Central memory CD8-positive, alpha-beta T cell (primary cell): ENCODE data around the gene SH3BP1.
A peak's percentile ranks its signal among the peaks of the same experiment; 100 is the strongest.
"Not testable (repeated sequence)": the region's sequence is repeated elsewhere in the genome, so short reads cannot be mapped to it uniquely, and the experiment has no call there.

Experiments
- ATAC-seq: fragments of 150-1000 bp; cut with Tn5 transposase; replicated peaks from 2 replicates; pipeline ENCODE4 v1.10.0; 2022; ENCODE audit warnings: mild to moderate bottlenecking, moderate FRiP score, moderate number of reproducible peaks; ENCODE audit not compliant: poor library complexity, severe bottlenecking; ENCODE audit errors: extremely low read depth
- DNase-seq, 2 donors: peaks; one replicate each; pipeline ENCODE4 v3.0.0; 2021; ENCODE audit warnings: low spot score in 2 of 2
- H3K27ac Mint-ChIP-seq: one replicate; pipeline ENCODE4 v1.8.0; 2022; ENCODE audit warnings: low read depth, mild to moderate bottlenecking, moderate library complexity, mixed read lengths
- H3K27me3 Mint-ChIP-seq: one replicate; pipeline ENCODE4 v1.8.0; 2022; ENCODE audit warnings: mixed read lengths
- H3K36me3 Mint-ChIP-seq: one replicate; pipeline ENCODE4 v1.8.0; 2022; ENCODE audit warnings: mild to moderate bottlenecking, moderate library complexity, mixed read lengths; ENCODE audit not compliant: insufficient read depth
- H3K4me1 Mint-ChIP-seq: one replicate; pipeline ENCODE4 v1.8.0; 2022; ENCODE audit warnings: mixed read lengths
- H3K4me3 Mint-ChIP-seq: one replicate; pipeline ENCODE4 v1.8.0; 2022; ENCODE audit warnings: mild to moderate bottlenecking, moderate library complexity, mixed read lengths
- H3K9me3 Mint-ChIP-seq: one replicate; pipeline ENCODE4 v1.8.0; 2022; ENCODE audit warnings: mixed read lengths

Gene SH3BP1

DNA sequence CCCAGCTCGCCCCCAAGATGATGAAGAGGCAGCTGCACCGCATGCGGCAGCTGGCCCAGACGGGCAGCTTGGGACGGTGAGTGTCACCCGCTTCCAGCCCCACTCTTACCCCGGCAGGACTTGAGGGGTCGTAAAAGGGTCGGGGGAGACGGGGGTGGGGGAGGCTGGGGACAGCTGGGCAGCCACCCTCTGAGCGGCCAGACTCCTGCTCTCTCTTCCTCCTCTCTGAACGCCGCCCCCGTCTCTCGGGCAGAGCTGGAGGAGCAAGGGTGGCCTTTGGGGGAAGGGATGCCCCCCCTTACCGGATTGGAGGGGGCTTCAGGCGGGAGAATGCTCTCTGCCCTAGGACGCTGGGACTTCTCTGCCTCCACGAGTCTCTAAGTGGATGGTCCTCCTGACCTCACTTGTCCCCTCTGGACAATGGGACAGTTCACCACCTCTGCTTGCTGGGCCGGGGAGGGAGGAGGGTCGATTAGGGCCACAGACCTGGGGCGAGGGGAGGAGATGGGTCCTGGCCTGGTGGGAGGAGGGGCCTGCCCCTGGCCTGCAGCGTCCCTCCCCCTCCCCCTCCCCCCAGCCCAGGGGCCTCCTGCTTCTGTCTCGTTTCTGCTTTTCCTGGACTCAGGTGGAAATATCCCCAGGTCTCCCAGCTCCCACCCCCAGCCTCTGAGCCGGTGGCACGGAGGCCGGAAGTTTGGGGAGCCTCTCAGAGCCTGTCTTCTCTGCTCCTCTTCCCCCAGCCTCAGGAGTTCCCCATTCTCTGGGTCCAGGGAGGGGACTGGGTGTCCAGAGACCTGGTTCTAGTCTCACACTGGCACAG, 512 bp downstream of the SH3BP1 start:
- H3K36me3 Mint-ChIP-seq, result peaks cover 38% of the 10 kb centered on the region
- no peaks in the 10 kb centered on the region for H3K27me3 Mint-ChIP-seq
- DNase-seq (no peak), ATAC-seq (peak; percentile 11)
- no peaks in the 10 kb centered on the region for H3K9me3 Mint-ChIP-seq
- peak overlapping the region; percentile 89 for H3K27ac Mint-ChIP-seq
- H3K4me3 Mint-ChIP-seq, result peak overlapping the region; percentile 99
- H3K4me1 Mint-ChIP-seq, result peaks cover 58% of the 10 kb centered on the region

DNA sequence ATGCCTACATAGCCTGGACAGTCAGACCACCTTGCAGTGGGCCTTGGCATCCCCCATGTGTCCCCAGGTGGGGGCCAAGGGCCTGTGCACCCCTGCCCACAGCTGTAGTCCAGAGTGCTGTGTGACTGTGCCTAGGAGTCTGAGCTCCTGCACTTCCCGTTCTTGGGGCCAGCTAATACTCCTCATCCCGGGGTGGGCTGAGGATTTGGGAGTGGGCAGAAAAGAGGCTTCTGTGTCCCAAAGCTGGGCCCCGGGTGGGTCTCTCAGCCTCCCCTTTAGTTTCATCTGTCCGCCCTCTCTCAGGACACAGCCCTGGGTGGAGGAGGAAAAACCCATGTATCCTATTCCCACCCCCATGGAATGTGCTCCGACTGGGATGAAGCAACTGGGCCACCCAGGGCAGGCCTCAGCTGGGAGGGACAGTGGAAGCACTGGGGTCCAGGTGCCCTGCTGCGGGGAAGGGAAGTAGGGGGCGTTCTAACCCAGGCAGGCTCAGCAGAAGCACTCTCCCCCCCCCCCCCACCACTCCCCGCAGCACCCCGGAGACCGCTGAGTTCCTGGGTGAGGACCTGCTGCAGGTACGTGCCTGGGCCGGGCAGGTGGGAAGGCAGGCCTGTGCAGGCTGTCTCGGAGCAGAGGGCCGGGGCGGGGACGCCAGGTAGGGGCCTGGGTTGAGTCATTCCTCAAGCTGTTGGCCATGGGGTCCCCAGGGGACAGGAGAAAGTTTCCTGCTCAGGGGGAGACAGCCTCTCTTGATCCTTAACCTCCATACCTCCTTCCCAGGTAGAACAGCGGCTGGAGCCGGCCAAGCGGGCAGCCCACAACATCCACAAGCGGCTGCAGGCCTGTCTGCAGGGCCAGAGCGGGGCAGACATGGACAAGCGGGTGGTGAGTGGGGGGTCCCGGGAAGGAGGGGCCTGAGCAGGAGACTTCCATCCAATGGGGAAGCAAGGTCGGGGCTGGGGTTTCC, 1.4 kb downstream of the SH3BP1 start:
- Mint-ChIP-seq H3K36me3 (peaks cover 46% of the 10 kb centered on the region), H3K27me3 (no peaks in the 10 kb centered on the region), H3K27ac (peak overlapping the region; percentile 89), H3K4me1 (peaks cover 57% of the 10 kb centered on the region), H3K9me3 (no peaks in the 10 kb centered on the region), H3K4me3 (peak overlapping the region; percentile 99)
- ATAC-seq (no peak), DNase-seq (no peak)

DNA sequence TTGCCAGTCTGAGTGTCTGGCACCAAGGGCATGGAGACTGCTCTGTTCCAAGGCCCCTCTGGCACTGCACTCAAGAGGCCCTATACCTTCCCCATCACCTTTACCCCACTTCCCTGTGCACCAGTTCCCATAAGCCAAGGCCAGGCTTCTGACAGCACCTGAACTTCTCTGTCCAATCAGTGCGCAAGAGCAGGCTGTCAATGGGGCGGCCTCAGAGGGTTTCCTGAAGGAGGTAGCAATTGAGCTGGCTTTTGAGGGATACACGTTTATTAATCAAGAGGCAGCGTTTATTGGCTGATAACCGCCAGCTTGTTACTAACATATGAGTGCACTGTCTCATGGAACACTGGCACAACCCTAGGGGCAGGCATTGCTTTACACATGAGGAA, 2.1 kb downstream of the SH3BP1 start:
- H3K4me3 Mint-ChIP-seq, result peak overlapping the region; percentile 99
- no peak overlapping the region for H3K27ac Mint-ChIP-seq
- H3K4me1 Mint-ChIP-seq, result peaks cover 52% of the 10 kb centered on the region
- ATAC-seq (no peak), DNase-seq (no peak)
- H3K9me3 Mint-ChIP-seq, result no peaks in the 10 kb centered on the region
- H3K36me3 Mint-ChIP-seq, result peaks cover 48% of the 10 kb centered on the region
- H3K27me3 Mint-ChIP-seq, result no peaks in the 10 kb centered on the region

DNA sequence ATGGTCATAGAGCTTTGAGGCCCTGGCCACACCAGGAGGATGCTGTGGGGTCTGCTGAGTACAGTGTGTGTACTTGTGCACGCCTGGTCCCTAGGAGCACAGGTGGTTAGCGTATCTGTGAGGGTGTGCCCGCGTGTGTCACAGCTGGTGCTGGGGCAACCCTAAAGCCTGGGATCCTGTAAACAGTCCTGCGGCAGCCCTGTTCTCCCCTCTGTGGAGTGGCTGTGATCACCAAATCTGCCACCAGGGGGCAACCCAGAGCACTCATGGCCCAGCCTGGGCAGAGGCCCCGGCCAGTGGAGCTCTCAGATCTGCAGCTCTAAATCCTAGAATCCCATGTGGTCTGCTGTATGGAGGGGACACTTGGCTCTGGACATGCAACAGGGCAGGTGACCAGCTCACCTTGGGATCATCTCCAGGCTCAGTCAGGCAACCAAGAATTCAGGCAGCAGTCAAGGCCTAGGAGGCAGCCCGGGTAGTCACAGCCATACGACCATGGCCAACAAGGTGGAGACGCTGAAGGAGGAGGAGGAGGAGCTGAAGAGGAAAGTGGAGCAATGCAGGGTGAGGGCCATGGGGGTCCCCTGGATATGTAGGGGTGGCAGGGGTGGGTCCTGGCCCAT, 3.9 kb downstream of the SH3BP1 start:
- H3K9me3 Mint-ChIP-seq, result no peaks in the 10 kb centered on the region
- H3K27me3 Mint-ChIP-seq, result no peaks in the 10 kb centered on the region
- peak overlapping the region; percentile 61 for H3K27ac Mint-ChIP-seq
- peak; percentile 59 for ATAC-seq
- DNase-seq, result peak; percentile 75 to 91
- H3K4me3 Mint-ChIP-seq, result peak overlapping the region; percentile 68
- peaks cover 61% of the 10 kb centered on the region for H3K36me3 Mint-ChIP-seq
- H3K4me1 Mint-ChIP-seq, result peaks cover 34% of the 10 kb centered on the region

DNA sequence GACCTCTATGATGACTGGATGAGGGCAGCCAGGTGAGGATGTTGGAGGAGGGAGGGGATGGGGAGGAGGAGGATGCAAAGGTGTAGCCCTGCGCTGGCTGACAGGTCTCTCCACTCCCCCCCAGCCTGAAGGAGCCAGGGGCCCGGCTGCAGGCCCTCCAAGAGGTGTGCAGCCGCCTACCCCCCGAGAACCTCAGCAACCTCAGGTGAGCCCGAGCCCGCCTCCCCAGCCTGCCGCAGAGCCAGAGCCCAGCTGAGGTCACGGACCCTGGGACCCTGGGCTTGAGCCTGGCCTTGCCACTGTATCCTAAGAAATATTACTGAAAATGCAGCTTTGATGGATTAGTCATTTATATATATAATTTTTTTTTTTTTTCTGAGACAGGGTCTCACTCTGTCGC, 7.8 kb downstream of the SH3BP1 start:
- H3K27me3 Mint-ChIP-seq, result no peaks in the 10 kb centered on the region
- ATAC-seq (no peak), DNase-seq (no peak)
- peaks cover 16% of the 10 kb centered on the region for H3K4me1 Mint-ChIP-seq
- H3K4me3 Mint-ChIP-seq, result no peak overlapping the region
- H3K36me3 Mint-ChIP-seq, result peaks cover 84% of the 10 kb centered on the region
- H3K9me3 Mint-ChIP-seq, result no peaks in the 10 kb centered on the region
- H3K27ac Mint-ChIP-seq, result no peak overlapping the region

DNA sequence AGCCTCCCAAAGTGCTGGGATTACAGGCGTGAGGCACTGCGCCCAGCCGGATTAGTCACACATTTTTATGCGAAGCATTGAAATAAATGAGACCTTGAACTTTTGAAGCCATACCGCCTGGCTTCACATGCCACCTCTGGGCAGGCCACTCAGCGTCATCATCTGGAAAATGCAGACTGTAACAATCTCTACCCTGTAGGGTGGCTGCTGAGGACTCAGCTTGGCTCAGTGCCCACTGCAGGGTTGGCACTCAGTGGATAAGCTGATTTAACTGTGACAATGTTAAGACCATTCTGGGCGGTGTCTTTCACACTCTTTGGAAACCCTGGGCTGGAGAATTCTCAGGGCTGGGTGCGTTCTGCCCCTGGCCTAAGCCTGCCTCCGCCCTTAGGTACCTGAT, 8.5 kb downstream of the SH3BP1 start:
- Mint-ChIP-seq H3K36me3 (peaks cover 85% of the 10 kb centered on the region), H3K4me1 (peaks cover 10% of the 10 kb centered on the region), H3K27me3 (no peaks in the 10 kb centered on the region), H3K4me3 (no peak overlapping the region), H3K27ac (no peak overlapping the region), H3K9me3 (no peaks in the 10 kb centered on the region)
- DNase-seq, result no peak
- ATAC-seq, result no peak

DNA sequence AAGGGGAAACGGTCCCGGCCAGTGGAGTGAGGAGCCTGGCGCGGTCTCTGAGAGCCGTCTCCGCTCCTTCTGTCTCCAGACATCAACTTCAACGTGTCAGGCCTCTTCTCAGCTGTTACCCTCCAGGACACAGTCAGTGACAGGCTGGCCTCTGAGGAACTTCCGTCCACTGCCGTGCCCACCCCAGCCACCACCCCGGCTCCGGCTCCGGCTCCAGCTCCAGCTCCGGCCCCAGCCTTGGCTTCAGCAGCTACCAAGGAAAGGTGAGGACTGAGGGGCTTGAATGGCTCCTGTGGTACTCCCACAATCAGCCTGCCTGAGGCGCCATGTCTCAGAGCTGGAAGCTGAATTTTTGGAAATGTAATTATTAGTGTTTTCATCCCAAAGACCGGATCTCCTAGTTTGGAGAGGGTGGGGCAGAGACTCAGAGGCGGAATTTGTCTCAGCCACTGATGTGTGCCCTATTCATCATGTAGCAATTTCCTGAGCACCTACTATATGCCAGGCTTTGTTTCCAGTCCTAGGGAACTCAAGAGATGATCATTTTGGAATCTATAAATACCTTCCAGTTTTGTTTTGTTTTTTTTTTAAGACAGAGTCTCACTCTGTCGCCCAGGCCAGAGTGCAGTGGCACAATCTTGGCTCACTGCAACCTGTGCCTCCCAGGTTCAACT, 11.1 kb downstream of the SH3BP1 start:
- DNase-seq (no peak), ATAC-seq (no peak)
- Mint-ChIP-seq H3K27ac (no peak overlapping the region), H3K36me3 (peaks cover 78% of the 10 kb centered on the region), H3K27me3 (no peaks in the 10 kb centered on the region), H3K4me1 (no peaks in the 10 kb centered on the region), H3K9me3 (no peaks in the 10 kb centered on the region), H3K4me3 (no peak overlapping the region)

DNA sequence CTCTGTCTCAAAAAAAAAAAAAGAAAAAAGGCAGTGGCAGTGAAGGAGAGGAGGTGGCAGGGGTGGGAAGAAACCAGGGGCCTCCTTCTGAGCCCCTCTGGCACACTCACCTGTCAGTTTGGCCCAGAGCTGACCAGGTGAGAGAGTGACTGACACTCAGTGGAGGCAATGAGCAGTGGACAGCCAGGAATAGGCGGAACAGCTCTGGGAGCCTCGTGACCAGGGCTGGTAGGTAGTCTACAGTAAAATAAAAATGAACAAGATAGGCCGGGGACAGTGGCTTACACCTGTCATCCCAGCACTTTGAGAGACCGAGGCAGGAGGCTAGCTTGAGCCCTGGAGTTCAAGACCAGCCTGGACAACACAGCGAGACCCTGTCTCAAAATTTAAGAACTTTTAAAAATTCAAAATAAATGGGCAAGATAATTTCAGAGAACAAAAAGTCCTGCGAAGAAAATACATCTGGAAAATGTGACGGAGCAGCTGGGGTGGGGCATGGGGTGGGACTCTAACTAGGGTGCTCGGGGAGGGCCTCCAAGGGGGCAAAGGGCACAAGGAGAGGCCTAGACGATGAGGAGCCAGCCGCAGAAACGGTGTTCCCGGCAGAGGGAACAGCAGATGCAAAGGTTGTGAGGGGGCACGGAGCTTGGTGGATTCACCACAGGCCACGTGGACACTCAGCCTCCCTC, 15.2 kb downstream of the SH3BP1 start:
- Mint-ChIP-seq H3K9me3 (no peaks in the 10 kb centered on the region), H3K4me3 (no peak overlapping the region), H3K4me1 (peaks cover 15% of the 10 kb centered on the region), H3K27ac (peak overlapping the region; percentile 35), H3K36me3 (peaks cover 55% of the 10 kb centered on the region), H3K27me3 (no peaks in the 10 kb centered on the region)
- DNase-seq, result no peak
- ATAC-seq, result no peak

DNA sequence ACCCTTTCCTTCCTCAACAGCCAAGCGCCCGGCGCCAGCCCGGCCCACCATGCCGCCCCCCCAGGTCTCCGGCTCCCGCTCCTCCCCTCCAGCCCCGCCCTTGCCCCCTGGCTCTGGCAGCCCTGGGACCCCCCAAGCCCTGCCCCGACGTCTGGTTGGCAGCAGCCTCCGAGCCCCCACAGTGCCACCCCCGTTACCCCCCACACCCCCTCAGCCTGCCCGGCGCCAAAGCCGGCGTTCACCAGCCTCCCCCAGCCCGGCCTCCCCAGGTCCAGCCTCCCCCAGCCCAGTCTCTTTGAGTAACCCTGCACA, 15.7 kb downstream of the SH3BP1 start:
- Mint-ChIP-seq H3K27ac (no peak overlapping the region), H3K4me1 (peaks cover 20% of the 10 kb centered on the region), H3K4me3 (no peak overlapping the region), H3K36me3 (peaks cover 51% of the 10 kb centered on the region), H3K9me3 (no peaks in the 10 kb centered on the region), H3K27me3 (no peaks in the 10 kb centered on the region)
- DNase-seq (no peak), ATAC-seq (no peak)

DNA sequence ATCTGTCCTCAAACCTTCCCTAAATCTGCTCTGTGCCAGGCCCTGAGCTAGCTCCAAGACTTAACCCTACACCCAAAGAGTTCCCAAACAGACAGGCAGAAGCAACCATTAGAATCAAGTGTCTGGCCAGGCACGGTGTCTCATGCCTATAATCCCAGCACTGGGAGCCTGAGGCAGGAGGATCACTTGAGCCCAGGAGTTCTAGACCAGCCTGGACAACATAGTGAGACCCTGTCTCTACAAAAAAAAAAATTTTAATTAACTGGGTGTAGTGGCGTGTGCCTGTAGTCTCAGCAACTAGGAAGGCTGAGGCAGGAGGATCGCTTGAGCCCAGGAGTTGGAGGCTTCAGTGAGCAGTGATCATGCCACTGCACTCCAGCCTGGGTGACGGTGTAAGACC, 17.1 kb downstream of the SH3BP1 start:
- ATAC-seq, DNase-seq, H3K27ac Mint-ChIP-seq, H3K9me3 Mint-ChIP-seq, H3K4me3 Mint-ChIP-seq, H3K27me3 Mint-ChIP-seq: not testable (repeated sequence)
- H3K36me3 Mint-ChIP-seq, result peaks cover 39% of the 10 kb centered on the region
- H3K4me1 Mint-ChIP-seq, result peaks cover 34% of the 10 kb centered on the region

DNA sequence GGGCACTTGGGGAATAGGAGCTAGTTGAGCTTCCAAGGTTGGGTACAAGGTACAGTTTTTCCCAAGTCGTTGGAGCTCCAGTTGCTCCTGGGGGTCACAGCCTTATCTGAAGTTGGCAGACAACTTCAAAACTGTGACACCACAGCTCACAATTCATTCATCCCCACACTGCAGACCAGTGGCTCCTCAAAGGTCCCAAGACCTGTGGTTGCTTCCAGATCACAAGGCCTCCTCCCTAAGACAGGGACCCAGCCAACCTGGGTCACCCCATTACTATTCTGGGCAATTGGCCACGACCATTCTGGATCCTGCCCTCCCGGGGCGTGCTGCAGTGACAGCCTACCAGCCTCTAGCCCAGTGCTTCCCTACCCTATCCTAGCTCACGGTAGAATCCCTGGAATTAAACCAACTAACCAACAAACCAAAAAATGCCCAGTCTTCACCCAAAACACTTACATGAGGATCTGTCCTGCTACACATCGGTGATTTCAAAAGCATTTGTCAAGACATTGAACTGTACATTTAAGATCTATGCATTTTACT, 18.2 kb downstream of the SH3BP1 start:
- H3K36me3 Mint-ChIP-seq, result peaks cover 29% of the 10 kb centered on the region
- peak overlapping the region; percentile 70 for H3K4me3 Mint-ChIP-seq
- peaks cover 41% of the 10 kb centered on the region for H3K4me1 Mint-ChIP-seq
- peak overlapping the region; percentile 75 for H3K27ac Mint-ChIP-seq
- ATAC-seq (no peak), DNase-seq (no peak)
- H3K27me3 Mint-ChIP-seq, result no peaks in the 10 kb centered on the region
- H3K9me3 Mint-ChIP-seq, result no peaks in the 10 kb centered on the region
